ENCODE data around the gene FOXC1. TPM values are rescaled to one million over a fixed set of nuclear protein-coding genes. Genes with fewer than 3 reads are reported as not detected.

FOXC1 gene
- total and polyA plus RNA-seq, 2 experiments from 2014 or later, result 0.10 to 0.13 TPM

GRCh38 chr6:1586861-1587450 is 22.8 kb upstream of the FOXC1 start (continued):
- TF ChIP-seq CTCF (conservative IDR thresholded peaks at IDR 0.05; ENCODE audit: low read depth in 2 of 2), result no peak
- no peak for TF ChIP-seq EZH2phosphoT487 (IDR thresholded peaks at IDR 0.05; ENCODE audit: unreplicated experiment)
- TF ChIP-seq POLR2AphosphoS5 (IDR thresholded peaks at IDR 0.05; ENCODE audit: low read depth), result no peak
- no peak for TF ChIP-seq STAT1 (IDR thresholded peaks at IDR 0.05; ENCODE audit: unreplicated experiment)
- no peak for TF ChIP-seq ZNF331 (CRISPR knock-in tag; IDR thresholded peaks at IDR 0.05; ENCODE audit: low read depth)
- TF ChIP-seq NANOG (IDR thresholded peaks at IDR 0.05; ENCODE audit: borderline replicate concordance), result no peak
- no peak for TF ChIP-seq EZH2 (IDR thresholded peaks at IDR 0.05; ENCODE audit: low read depth, unreplicated experiment)
- no peak for TF ChIP-seq CREB1 (CRISPR knock-in tag; IDR thresholded peaks at IDR 0.05; ENCODE audit: low read depth)
- no peak for TF ChIP-seq ZNF114 (CRISPR knock-in tag; IDR thresholded peaks at IDR 0.05)

GRCh38 chr6:1587546-1587945 is 22.2 kb upstream of the FOXC1 start:
- no peak overlapping the region for H2AFZ ChIP-seq
- no peaks in the 10 kb centered on the region for H3K27me3 ChIP-seq (ENCODE audit: insufficient read depth)
- no peaks in the 10 kb centered on the region for H3K9me3 Mint-ChIP-seq
- H3K4me1 ChIP-seq (ENCODE audit: insufficient read depth), result no peaks in the 10 kb centered on the region
- no peaks in the 10 kb centered on the region for H3K36me3 Mint-ChIP-seq (ENCODE audit: low read depth)
- TF ChIP-seq POLR2AphosphoS5 (IDR thresholded peaks at IDR 0.05; ENCODE audit: low read depth), result no peak
- TF ChIP-seq NANOG (IDR thresholded peaks at IDR 0.05; ENCODE audit: borderline replicate concordance), result no peak
- no peak for TF ChIP-seq STAT1 (IDR thresholded peaks at IDR 0.05; ENCODE audit: unreplicated experiment)
- TF ChIP-seq EZH2 (IDR thresholded peaks at IDR 0.05; ENCODE audit: low read depth, unreplicated experiment), result no peak
- no peak for TF ChIP-seq ZNF331 (CRISPR knock-in tag; IDR thresholded peaks at IDR 0.05; ENCODE audit: low read depth)
- no peak for TF ChIP-seq ZNF114 (CRISPR knock-in tag; IDR thresholded peaks at IDR 0.05)
- no peak for TF ChIP-seq CREB1 (CRISPR knock-in tag; IDR thresholded peaks at IDR 0.05; ENCODE audit: low read depth)
- TF ChIP-seq JUNB (IDR thresholded peaks at IDR 0.05; ENCODE audit: unreplicated experiment), result no peak
- TF ChIP-seq ZNF462 (CRISPR knock-in tag; IDR thresholded peaks at IDR 0.05), result no peak
- no peak for TF ChIP-seq REST (IDR thresholded peaks at IDR 0.05; ENCODE audit: unreplicated experiment)
- no peaks in the 10 kb centered on the region for H4K20me1 ChIP-seq (replicated peaks; ENCODE audit: insufficient read depth)
- H3K79me2 ChIP-seq (replicated peaks; ENCODE audit: insufficient read depth), result no peaks in the 10 kb centered on the region
- no peak overlapping the region for H3K4me3 ChIP-seq
- H3F3A ChIP-seq (replicated peaks; ENCODE audit: low read depth), result no peaks in the 10 kb centered on the region
- H3K9me2 ChIP-seq (ENCODE audit: insufficient read depth), result peaks cover 4% of the 10 kb centered on the region; the same call in 1 of the 2 replicates
- H3K27ac ChIP-seq (ENCODE audit: low read depth), result no peak overlapping the region
- DNase-seq (ENCODE audit: low spot score) (no peak), ATAC-seq (no peak)
- no peak overlapping the region for H3K4me2 ChIP-seq
- no peak overlapping the region for H3K4me3 Mint-ChIP-seq
- H3K27me3 Mint-ChIP-seq (ENCODE audit: insufficient read depth, low read depth, poor library complexity), result peaks cover 8% of the 10 kb centered on the region
- H3K36me3 ChIP-seq (ENCODE audit: insufficient read depth), result no peaks in the 10 kb centered on the region
- H3K27ac Mint-ChIP-seq, result no peak overlapping the region
- no peaks in the 10 kb centered on the region for H3K4me1 Mint-ChIP-seq
